ENCODE results near the gene KRTAP4-4. TPM values are rescaled to one million over a fixed set of nuclear protein-coding genes. Genes with fewer than 3 reads are reported as not detected.
"Not testable (repeated sequence)": the region's sequence is repeated elsewhere in the genome, so short reads cannot be mapped to it uniquely, and the experiment has no call there.

The KRTAP4-4 gene
- total RNA-seq = not detected

GRCh38 chr17:41160648-41161047 lies at the start of gene KRTAP4-4:
Gene KRTAP4-4, minus strand, starts transcription at chr17:41160748. Its CDS starts 57 bp downstream, at chr17:41160691.
- Mint-ChIP-seq H3K27me3 (peaks cover 5% of the 10 kb centered on the region), H3K36me3 (ENCODE audit: low read depth) (no peaks in the 10 kb centered on the region), H3K4me3 (no peak within 1 kb of the TSS), H3K27ac (no peak within 1 kb of the TSS), H3K4me1 (no peaks in the 10 kb centered on the region), H3K9me3 (no peaks in the 10 kb centered on the region)
- ChIA-PET POLR2A (no interaction called here), CTCF (no interaction called here)
- DNase-seq = no peak

GRCh38 chr17:41199421-41200078 lies 39.0 kb upstream of the KRTAP4-4 start:
- peaks cover 9% of the 10 kb centered on the region for H3K27me3 Mint-ChIP-seq
- H3K9me3 Mint-ChIP-seq = no peaks in the 10 kb centered on the region
- CTCF ChIA-PET = no interaction called here
- POLR2A ChIA-PET = no interaction called here
- no peak overlapping the region for H3K27ac Mint-ChIP-seq
- H3K36me3 Mint-ChIP-seq (ENCODE audit: low read depth) = no peaks in the 10 kb centered on the region
- H3K4me3 Mint-ChIP-seq = no peak overlapping the region
- DNase-seq = no peak
- H3K4me1 Mint-ChIP-seq = no peaks in the 10 kb centered on the region

GRCh38 chr17:41196068-41196467 lies 35.5 kb upstream of the KRTAP4-4 start:
- DNase-seq = no peak
- Mint-ChIP-seq H3K36me3 (ENCODE audit: low read depth) (no peaks in the 10 kb centered on the region), H3K27me3 (peaks cover 9% of the 10 kb centered on the region), H3K4me1 (no peaks in the 10 kb centered on the region), H3K27ac (no peak overlapping the region), H3K4me3 (no peak overlapping the region), H3K9me3 (no peaks in the 10 kb centered on the region)
- ChIA-PET CTCF (interaction anchor here (0.7 kb wide), 1 partner anchor 195 kb away, joined by 4 read pairs; no protein-coding TSS in a partner anchor), POLR2A (no interaction called here)

GRCh38 chr17:41190328-41190727 lies 29.8 kb upstream of the KRTAP4-4 start:
- Mint-ChIP-seq H3K4me3 (no peak overlapping the region), H3K36me3 (ENCODE audit: low read depth) (no peaks in the 10 kb centered on the region), H3K4me1 (no peaks in the 10 kb centered on the region), H3K27me3 (no peaks in the 10 kb centered on the region), H3K9me3 (no peaks in the 10 kb centered on the region), H3K27ac (no peak overlapping the region)
- ChIA-PET CTCF (no interaction called here), POLR2A (no interaction called here)
- no peak for DNase-seq

- H3K27me3 Mint-ChIP-seq; POLR2A ChIA-PET; H3K4me3 Mint-ChIP-seq; DNase-seq; H3K4me1 Mint-ChIP-seq; H3K27ac Mint-ChIP-seq; H3K9me3 Mint-ChIP-seq; H3K36me3 Mint-ChIP-seq (ENCODE audit: low read depth): not testable (repeated sequence)
- CTCF ChIA-PET = interaction anchor here (0.6 kb wide), 1 partner anchor 78 kb away, joined by 3 read pairs; no protein-coding TSS in a partner anchor
These were observed 29.3 kb upstream of the KRTAP4-4 start, which contains the start of gene KRTAP9-1 for GRCh38 chr17:41189837-41190318. Gene KRTAP9-1, plus strand, starts transcription at chr17:41189887. Its CDS starts 0 bp downstream, at chr17:41189887.

GRCh38 chr17:41186872-41187271 lies 26.3 kb upstream of the KRTAP4-4 start:
- no peak overlapping the region for H3K4me3 Mint-ChIP-seq
- H3K9me3 Mint-ChIP-seq = no peaks in the 10 kb centered on the region
- no peak overlapping the region for H3K27ac Mint-ChIP-seq
- H3K4me1 Mint-ChIP-seq = no peaks in the 10 kb centered on the region
- ChIA-PET CTCF (no interaction called here), POLR2A (no interaction called here)
- H3K27me3 Mint-ChIP-seq = no peaks in the 10 kb centered on the region
- no peaks in the 10 kb centered on the region for H3K36me3 Mint-ChIP-seq (ENCODE audit: low read depth)
- DNase-seq = no peak

- POLR2A ChIA-PET = no interaction called here
- H3K27me3 Mint-ChIP-seq = no peaks in the 10 kb centered on the region
- no peak overlapping the region for H3K27ac Mint-ChIP-seq
- H3K9me3 Mint-ChIP-seq = no peaks in the 10 kb centered on the region
- no peaks in the 10 kb centered on the region for H3K4me1 Mint-ChIP-seq
- no peak for DNase-seq
- CTCF ChIA-PET = no interaction called here
- H3K36me3 Mint-ChIP-seq (ENCODE audit: low read depth) = no peaks in the 10 kb centered on the region
- H3K4me3 Mint-ChIP-seq = no peak overlapping the region
These were observed 24.5 kb upstream of the KRTAP4-4 start for GRCh38 chr17:41185001-41185400.

GRCh38 chr17:41184480-41184961 lies 24.0 kb upstream of the KRTAP4-4 start, which contains the start of gene KRTAP4-1:
Gene KRTAP4-1, minus strand, starts transcription at chr17:41184911. Its CDS starts 57 bp downstream, at chr17:41184854.
- H3K4me3 Mint-ChIP-seq = no peak within 1 kb of the TSS
- no peaks in the 10 kb centered on the region for H3K27me3 Mint-ChIP-seq
- no peaks in the 10 kb centered on the region for H3K9me3 Mint-ChIP-seq
- no peaks in the 10 kb centered on the region for H3K36me3 Mint-ChIP-seq (ENCODE audit: low read depth)
- POLR2A ChIA-PET = no interaction called here
- H3K4me1 Mint-ChIP-seq = no peaks in the 10 kb centered on the region
- CTCF ChIA-PET = no interaction called here
- no peak for DNase-seq
- H3K27ac Mint-ChIP-seq = no peak within 1 kb of the TSS

- ChIA-PET CTCF (no interaction called here), POLR2A (no interaction called here)
- H3K27me3 Mint-ChIP-seq = no peaks in the 10 kb centered on the region
- no peaks in the 10 kb centered on the region for H3K36me3 Mint-ChIP-seq (ENCODE audit: low read depth)
- no peak overlapping the region for H3K4me3 Mint-ChIP-seq
- H3K4me1 Mint-ChIP-seq = no peaks in the 10 kb centered on the region
- DNase-seq = no peak
- H3K27ac Mint-ChIP-seq = no peak overlapping the region
- H3K9me3 Mint-ChIP-seq = no peaks in the 10 kb centered on the region
These were observed 18.5 kb upstream of the KRTAP4-4 start for GRCh38 chr17:41178843-41179616.

GRCh38 chr17:41178341-41178740 lies 17.8 kb upstream of the KRTAP4-4 start:
- H3K9me3 Mint-ChIP-seq = no peaks in the 10 kb centered on the region
- CTCF ChIA-PET = no interaction called here
- no peaks in the 10 kb centered on the region for H3K4me1 Mint-ChIP-seq
- no peak for DNase-seq
- POLR2A ChIA-PET = no interaction called here
- no peaks in the 10 kb centered on the region for H3K27me3 Mint-ChIP-seq
- H3K27ac Mint-ChIP-seq = no peak overlapping the region
- H3K4me3 Mint-ChIP-seq = no peak overlapping the region
- no peaks in the 10 kb centered on the region for H3K36me3 Mint-ChIP-seq (ENCODE audit: low read depth)

GRCh38 chr17:41177727-41178271 lies 17.3 kb upstream of the KRTAP4-4 start, which contains the start of gene KRTAP4-2:
Gene KRTAP4-2, minus strand, starts transcription at chr17:41178221. Its CDS starts 57 bp downstream, at chr17:41178164.
- no peak for DNase-seq
- Mint-ChIP-seq H3K27ac (no peak within 1 kb of the TSS), H3K4me1 (no peaks in the 10 kb centered on the region), H3K27me3 (no peaks in the 10 kb centered on the region), H3K36me3 (ENCODE audit: low read depth) (no peaks in the 10 kb centered on the region), H3K9me3 (no peaks in the 10 kb centered on the region), H3K4me3 (no peak within 1 kb of the TSS)
- ChIA-PET POLR2A (no interaction called here), CTCF (no interaction called here)

- H3K27ac Mint-ChIP-seq = no peak overlapping the region
- DNase-seq = no peak
- POLR2A ChIA-PET = interaction anchor here (0.6 kb wide), 1 partner anchor 433 kb away, joined by 3 read pairs; no protein-coding TSS in a partner anchor
- CTCF ChIA-PET = no interaction called here
- H3K36me3 Mint-ChIP-seq (ENCODE audit: low read depth) = no peaks in the 10 kb centered on the region
- H3K4me1 Mint-ChIP-seq = no peaks in the 10 kb centered on the region
- no peaks in the 10 kb centered on the region for H3K9me3 Mint-ChIP-seq
- no peaks in the 10 kb centered on the region for H3K27me3 Mint-ChIP-seq
- H3K4me3 Mint-ChIP-seq = no peak overlapping the region
These were observed 16.3 kb upstream of the KRTAP4-4 start for GRCh38 chr17:41176744-41177387.

GRCh38 chr17:41171886-41172285 lies 11.3 kb upstream of the KRTAP4-4 start:
- H3K27ac Mint-ChIP-seq = no peak overlapping the region
- no peak for DNase-seq
- H3K9me3 Mint-ChIP-seq = no peaks in the 10 kb centered on the region
- no peaks in the 10 kb centered on the region for H3K36me3 Mint-ChIP-seq (ENCODE audit: low read depth)
- ChIA-PET POLR2A (no interaction called here), CTCF (no interaction called here)
- H3K27me3 Mint-ChIP-seq = peaks cover 6% of the 10 kb centered on the region
- no peaks in the 10 kb centered on the region for H3K4me1 Mint-ChIP-seq
- no peak overlapping the region for H3K4me3 Mint-ChIP-seq
